Muscle layer of colon (tissue), 2 donors: Measurements from ENCODE around the gene COG4.

Source experiments
- H3K27ac ChIP-seq: one replicate; pipeline ENCODE4 v1.7.0; 2013; ENCODE audit warnings: low read depth, mild to moderate bottlenecking, low read length, moderate library complexity
- H3K27me3 ChIP-seq, 2 donors: one replicate each; pipeline ENCODE4 v1.7.0; 2013; ENCODE audit warnings: low read length in 2 of 2, mild to moderate bottlenecking in 2 of 2; ENCODE audit not compliant: insufficient read depth in 2 of 2, control insufficient read depth in 1 of 2
- H3K36me3 ChIP-seq: one replicate; pipeline ENCODE4 v1.7.0; 2013; ENCODE audit warnings: mild to moderate bottlenecking, low read length; ENCODE audit not compliant: insufficient read depth
- H3K4me1 ChIP-seq: one replicate; pipeline ENCODE4 v1.7.0; 2013; ENCODE audit warnings: mild to moderate bottlenecking, low read length; ENCODE audit not compliant: insufficient read depth
- H3K4me3 ChIP-seq, 2 donors: one replicate each; pipeline ENCODE4 v1.7.0; 2013; ENCODE audit warnings: low read length in 2 of 2, low read depth in 1 of 2, mild to moderate bottlenecking in 1 of 2, moderate library complexity in 1 of 2
- H3K9ac ChIP-seq: one replicate; pipeline ENCODE4 v1.7.0; 2013; ENCODE audit warnings: low read length
- H3K9me3 ChIP-seq: one replicate; pipeline ENCODE4 v1.7.0; 2013; ENCODE audit warnings: mild to moderate bottlenecking, low read length
- donor health status: abdominal sarcoma.
- donor health status: Adenocarcinoma of cecum.

Gene COG4

DNA sequence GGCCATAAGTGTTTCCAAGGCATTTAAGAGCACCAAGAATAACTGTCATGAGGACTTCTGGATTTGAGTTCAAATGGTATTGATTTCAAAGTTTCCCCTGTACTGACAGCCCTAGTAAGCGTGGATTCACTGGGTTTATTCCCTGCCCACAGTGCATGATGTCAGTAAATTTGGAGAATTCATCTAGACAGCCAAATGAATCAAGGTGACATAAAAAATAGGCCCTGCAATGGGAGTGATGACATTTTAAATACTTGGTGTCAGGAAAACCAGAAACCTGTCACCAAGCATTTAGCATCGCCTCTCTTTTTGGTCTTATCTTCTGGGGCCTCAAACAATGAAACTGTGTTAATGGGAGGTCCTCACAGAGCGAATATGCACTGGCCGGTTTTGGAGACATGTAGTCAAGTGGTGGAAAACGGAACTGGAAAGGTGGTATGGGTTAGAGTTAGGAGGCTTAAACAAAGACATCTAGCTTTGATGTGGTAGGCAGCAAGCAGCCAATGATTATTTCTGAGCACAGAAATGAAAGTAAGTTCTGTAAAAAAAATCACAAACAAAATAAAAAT is 29.1 kb downstream of the COG4 start:
- no peak overlapping the region for H3K4me3 ChIP-seq
- peaks cover 47% of the 10 kb centered on the region for H3K36me3 ChIP-seq
- no peak overlapping the region for H3K27ac ChIP-seq
- no peaks in the 10 kb centered on the region for H3K4me1 ChIP-seq
- H3K9ac ChIP-seq: no peak overlapping the region
- no peaks in the 10 kb centered on the region for H3K27me3 ChIP-seq
- no peaks in the 10 kb centered on the region for H3K9me3 ChIP-seq

DNA sequence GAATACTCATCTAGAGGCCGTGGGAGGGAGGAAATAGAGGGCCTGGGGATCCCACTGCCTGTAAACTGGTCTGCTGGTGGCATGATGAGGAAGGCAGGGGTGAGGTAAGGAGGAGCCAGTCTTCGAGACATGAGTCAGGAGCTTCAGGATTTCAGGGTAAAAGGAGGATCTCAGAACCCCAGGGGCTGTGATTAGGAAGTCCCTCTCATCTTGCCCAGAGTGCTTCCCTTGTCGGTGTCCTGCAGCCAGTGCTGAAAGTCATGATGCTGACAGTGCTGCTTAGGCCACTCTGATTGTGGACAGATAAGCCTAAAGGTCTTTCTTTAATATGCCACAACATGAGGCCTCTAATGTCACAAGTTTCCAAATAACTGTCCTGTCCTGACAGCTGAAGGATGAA is 29.6 kb downstream of the COG4 start:
- Histone ChIP-seq H3K36me3 (peaks cover 47% of the 10 kb centered on the region), H3K27ac (no peak overlapping the region)

GRCh38 chr16:70490261-70490660 is 33.1 kb downstream of the COG4 start:
- Histone ChIP-seq H3K9me3 (no peaks in the 10 kb centered on the region), H3K36me3 (peaks cover 21% of the 10 kb centered on the region), H3K4me1 (no peaks in the 10 kb centered on the region), H3K27ac (no peak overlapping the region), H3K4me3 (no peak overlapping the region), H3K27me3 (no peaks in the 10 kb centered on the region), H3K9ac (no peak overlapping the region)

More for the DNA sequence above, 29.6 kb downstream of the COG4 start:
- H3K9ac ChIP-seq: no peak overlapping the region
- H3K4me3 ChIP-seq: no peak overlapping the region
- H3K4me1 ChIP-seq: no peaks in the 10 kb centered on the region
- H3K27me3 ChIP-seq: no peaks in the 10 kb centered on the region
- no peaks in the 10 kb centered on the region for H3K9me3 ChIP-seq

DNA sequence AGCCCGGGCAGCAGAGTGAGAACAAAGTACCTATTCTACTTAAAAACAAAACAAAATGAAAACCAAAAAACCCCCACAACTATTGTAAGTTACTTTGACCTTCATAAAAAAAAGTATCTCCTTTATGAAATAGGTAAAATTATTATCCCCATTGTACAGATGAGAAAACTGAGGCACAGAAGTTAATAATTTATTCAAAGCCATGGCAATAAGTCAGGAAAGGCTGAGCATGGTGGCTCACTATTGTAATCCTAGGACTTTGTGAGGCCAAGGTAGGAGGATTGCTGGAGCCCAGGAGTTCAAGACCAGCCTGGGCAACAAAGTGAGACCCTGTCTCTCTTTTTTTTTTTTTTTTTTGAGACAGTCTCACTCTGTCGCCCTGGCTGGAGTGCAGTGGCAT is 38.5 kb downstream of the COG4 start:
- Histone ChIP-seq H3K9me3 (no peaks in the 10 kb centered on the region), H3K27me3 (no peaks in the 10 kb centered on the region), H3K9ac (no peak overlapping the region), H3K27ac (no peak overlapping the region), H3K4me1 (no peaks in the 10 kb centered on the region), H3K36me3 (peaks cover 37% of the 10 kb centered on the region), H3K4me3 (no peak overlapping the region)

DNA sequence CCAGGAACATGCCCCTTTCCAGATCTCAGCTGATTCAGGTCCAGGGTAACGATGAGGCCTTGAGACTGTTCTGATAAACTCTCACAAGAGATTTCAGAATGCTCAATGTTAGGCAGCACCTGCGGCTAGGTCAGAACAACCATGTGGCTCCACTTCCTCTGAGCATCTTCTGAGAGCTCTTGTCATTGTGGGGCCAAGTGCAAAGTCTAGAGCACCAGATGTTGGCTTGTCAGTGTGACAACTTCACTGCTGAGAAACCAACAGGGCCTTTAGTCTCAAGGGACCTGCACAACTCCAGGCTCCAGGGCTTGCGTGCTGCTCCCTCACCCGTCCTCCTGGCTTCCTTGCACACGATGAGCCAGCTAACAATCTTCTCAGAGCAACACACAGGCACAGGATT is 39.9 kb downstream of the COG4 start:
- Histone ChIP-seq H3K36me3 (peaks cover 51% of the 10 kb centered on the region), H3K4me1 (no peaks in the 10 kb centered on the region), H3K27ac (no peak overlapping the region), H3K9ac (no peak overlapping the region), H3K9me3 (no peaks in the 10 kb centered on the region), H3K4me3 (no peak overlapping the region), H3K27me3 (no peaks in the 10 kb centered on the region)

DNA sequence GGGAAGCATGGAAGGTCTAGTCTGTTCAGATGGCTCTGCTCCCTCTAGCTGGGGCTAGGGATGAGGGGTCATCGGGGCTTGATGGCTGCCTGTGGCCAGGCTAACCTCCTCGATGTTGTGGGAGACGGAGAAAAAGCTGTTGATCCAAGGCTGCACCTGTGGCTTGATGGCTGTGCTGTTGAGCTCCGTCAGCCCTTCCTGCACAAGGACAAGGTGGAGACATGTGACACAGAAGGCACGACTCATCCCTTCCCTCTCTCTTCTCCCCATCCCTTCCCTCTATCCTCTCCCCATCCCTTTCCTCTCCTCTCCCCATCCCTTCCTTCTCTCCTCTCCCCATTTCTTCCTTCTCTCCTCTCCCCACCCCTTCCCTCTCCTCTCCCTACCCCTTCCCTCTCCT is 40.7 kb downstream of the COG4 start:
- Histone ChIP-seq H3K9ac (no peak overlapping the region), H3K4me3 (no peak overlapping the region), H3K4me1 (no peaks in the 10 kb centered on the region), H3K9me3 (no peaks in the 10 kb centered on the region), H3K27ac (no peak overlapping the region), H3K27me3 (no peaks in the 10 kb centered on the region), H3K36me3 (peaks cover 58% of the 10 kb centered on the region)

DNA sequence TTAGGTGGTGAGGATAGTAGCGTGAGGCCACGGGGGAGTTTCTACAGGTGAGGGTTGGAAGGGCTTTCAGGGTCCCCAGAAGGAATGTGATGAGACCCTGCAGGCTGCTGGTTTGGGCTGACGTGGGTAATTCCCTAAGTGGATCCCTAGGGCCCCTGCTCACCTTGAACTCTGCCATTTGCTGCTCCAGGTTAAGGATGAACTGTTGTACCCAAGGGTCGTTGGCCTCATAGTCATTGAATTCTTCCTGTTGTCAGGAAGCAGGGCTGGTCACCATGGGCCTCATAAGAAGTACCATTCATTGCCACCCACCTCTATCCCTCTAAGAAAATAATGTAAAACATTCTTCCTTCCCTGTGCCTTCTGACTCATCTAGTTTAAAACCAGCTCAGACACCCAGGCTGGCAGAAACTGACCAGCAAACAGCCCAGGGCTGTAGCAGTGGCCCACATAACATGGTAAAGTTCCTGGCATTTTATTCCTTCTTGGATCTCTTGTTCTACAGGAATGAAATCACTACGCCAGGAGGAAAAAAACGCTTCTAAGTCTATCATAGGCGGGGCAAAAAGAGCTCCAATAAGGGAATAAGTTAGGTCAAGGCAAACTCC is 41.3 kb downstream of the COG4 start:
- Histone ChIP-seq H3K27ac (no peak overlapping the region), H3K9me3 (no peaks in the 10 kb centered on the region), H3K36me3 (peaks cover 58% of the 10 kb centered on the region), H3K4me1 (no peaks in the 10 kb centered on the region), H3K27me3 (no peaks in the 10 kb centered on the region), H3K9ac (no peak overlapping the region), H3K4me3 (no peak overlapping the region)

DNA sequence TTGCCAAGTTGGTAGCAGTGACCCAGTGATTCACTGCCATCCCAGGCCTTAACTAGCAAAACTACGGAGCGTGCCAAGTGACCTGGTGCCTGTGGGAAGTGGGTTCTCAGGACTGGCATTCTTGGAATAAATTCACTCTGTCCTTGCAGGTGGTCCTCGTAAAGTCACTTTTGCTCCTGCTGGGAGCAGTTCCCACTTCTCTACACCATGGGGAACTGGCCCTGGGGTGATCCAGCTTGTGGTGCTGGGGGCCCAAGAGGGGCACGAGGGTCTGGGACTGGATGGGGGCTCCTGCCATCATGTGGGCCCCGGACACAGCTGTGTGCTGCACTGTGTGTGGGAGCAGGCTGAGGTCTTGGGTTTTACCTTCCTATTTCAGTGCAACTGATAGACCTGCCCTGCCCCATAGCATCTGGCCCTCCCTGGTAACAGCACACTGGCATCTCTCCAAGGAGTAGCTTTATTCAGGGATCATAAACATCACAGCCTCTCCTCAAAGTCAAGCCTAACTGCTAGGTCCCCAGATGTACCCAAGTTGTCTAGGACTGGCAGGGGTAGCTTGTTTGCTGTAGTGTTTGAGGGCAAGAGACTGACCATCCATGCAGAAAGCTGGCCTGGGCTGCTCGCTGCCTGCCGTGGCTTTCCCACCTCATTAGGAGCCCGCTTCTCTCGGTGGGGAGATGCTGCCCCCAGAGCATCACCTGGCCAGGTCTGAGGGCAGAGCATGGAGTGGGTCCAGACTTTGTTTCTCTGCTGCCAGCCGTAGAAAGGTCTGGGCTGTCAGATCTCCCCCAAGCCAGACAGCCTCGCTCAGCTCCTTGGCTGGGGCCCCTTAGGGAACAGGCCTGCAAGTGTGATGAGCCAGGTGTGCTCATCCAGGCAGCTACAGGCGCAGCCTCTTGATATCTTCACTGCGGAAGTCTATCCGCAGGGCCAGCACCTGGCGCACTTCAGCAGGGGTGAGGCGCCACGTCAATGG is 42.9 kb downstream of the COG4 start:
- no peak overlapping the region for H3K9ac ChIP-seq
- H3K4me1 ChIP-seq: no peaks in the 10 kb centered on the region
- no peaks in the 10 kb centered on the region for H3K27me3 ChIP-seq
- H3K9me3 ChIP-seq: no peaks in the 10 kb centered on the region
- H3K27ac ChIP-seq: no peak overlapping the region
- H3K36me3 ChIP-seq: peaks cover 58% of the 10 kb centered on the region
- no peak overlapping the region for H3K4me3 ChIP-seq

DNA sequence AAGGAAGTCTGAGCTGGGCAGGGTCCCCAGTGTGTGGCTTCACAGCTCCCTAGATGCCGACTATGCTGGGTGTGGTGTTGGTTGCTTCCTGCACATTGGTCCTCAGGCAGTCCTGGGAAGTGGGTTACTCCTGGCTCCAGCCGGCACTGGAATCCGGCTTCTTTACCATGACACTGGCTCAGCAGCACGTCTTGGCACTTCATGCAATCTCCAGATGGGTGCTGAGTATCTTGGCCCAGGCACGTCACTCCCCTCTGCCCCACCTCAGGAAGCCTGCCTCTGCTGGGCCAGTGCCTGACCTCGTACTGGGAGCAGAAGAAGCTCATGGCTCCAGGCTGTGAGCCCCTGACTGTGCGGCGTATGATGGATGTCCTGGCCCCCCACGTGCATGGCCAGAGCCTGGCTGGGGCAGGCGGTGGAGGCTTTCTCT is 44.4 kb downstream of the COG4 start:
- H3K4me3 ChIP-seq: no peak overlapping the region
- H3K9ac ChIP-seq: no peak overlapping the region
- no peaks in the 10 kb centered on the region for H3K27me3 ChIP-seq
- no peaks in the 10 kb centered on the region for H3K4me1 ChIP-seq
- H3K36me3 ChIP-seq: peaks cover 60% of the 10 kb centered on the region
- no peak overlapping the region for H3K27ac ChIP-seq
- H3K9me3 ChIP-seq: no peaks in the 10 kb centered on the region

- Histone ChIP-seq H3K9me3 (no peaks in the 10 kb centered on the region), H3K36me3 (peaks cover 60% of the 10 kb centered on the region), H3K27me3 (no peaks in the 10 kb centered on the region), H3K4me1 (no peaks in the 10 kb centered on the region), H3K27ac (no peak overlapping the region), H3K4me3 (no peak overlapping the region), H3K9ac (no peak overlapping the region)
Measured at GRCh38 chr16:70478169-70478568, 45.2 kb downstream of the COG4 start.

DNA sequence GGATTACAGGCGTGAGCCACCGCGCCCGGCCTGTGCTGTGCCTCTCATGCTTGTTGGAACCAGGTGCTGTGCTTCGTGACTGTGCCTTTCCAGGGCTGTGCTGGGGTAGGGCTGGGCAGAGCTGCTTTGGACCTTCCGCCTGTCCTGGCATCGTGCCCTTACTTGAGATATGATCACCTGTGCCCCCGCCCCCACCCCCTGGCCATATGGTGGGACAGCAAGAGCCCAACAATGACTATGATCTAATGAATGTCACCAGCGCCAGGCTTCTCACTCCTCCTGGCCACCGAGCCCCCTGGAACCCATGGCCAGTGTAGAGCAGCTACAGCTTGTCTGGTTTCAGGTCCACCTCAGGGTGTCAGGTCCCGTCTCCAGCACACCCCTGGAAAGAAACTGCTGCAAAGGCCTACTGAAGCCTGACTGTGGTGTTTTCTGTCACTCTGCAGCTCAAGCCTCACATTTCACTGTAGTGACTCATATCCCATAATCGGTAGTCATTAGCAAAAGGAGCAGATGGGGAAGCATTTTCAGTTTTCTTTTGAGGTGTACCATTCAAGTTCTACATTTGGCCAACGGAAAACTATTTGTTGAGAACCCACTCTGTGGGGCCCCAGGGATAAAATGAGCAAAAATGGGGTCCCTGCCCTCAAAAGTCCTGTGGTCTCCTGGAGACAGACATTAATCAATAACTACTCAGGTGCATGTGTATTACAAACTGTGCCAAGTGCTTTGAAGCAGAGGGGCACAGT is 46.9 kb downstream of the COG4 start:
- H3K4me3 ChIP-seq: no peak overlapping the region
- H3K4me1 ChIP-seq: no peaks in the 10 kb centered on the region
- no peak overlapping the region for H3K9ac ChIP-seq

More for the DNA sequence above, 46.9 kb downstream of the COG4 start:
- no peaks in the 10 kb centered on the region for H3K27me3 ChIP-seq
- no peaks in the 10 kb centered on the region for H3K9me3 ChIP-seq
- peaks cover 48% of the 10 kb centered on the region for H3K36me3 ChIP-seq
- no peak overlapping the region for H3K27ac ChIP-seq
